SK-N-SH treated with all-trans-retinoic acid at 6 μM for 48 hours (cell line): ENCODE results near the gene MALT1.

ENCODE experiments used
- ATAC-seq: fragments of 200-7000 bp; cut with Tn5 transposase; 3 replicates; pipeline ENCODE4 v1.9.1; 2020; ENCODE audit warnings: mild to moderate bottlenecking, moderate library complexity
- ARNTL ChIP-seq: fragments of 450-650 bp; formaldehyde crosslinking; IDR thresholded peaks from 2 replicates; pipeline ENCODE4 v1.5.0; 2020; ENCODE audit warnings: low read depth, mild to moderate bottlenecking, moderate library complexity, borderline replicate concordance
- BACH2 ChIP-seq: fragments of 250-450 bp; sonication (Bioruptor Pico); IDR thresholded peaks from 2 replicates; pipeline ENCODE4 v1.9.0; 2021; ENCODE audit warnings: mild to moderate bottlenecking, borderline replicate concordance
- CSDC2 ChIP-seq: fragments of 250-450 bp; sonication (Bioruptor Pico); IDR thresholded peaks from 2 replicates; pipeline ENCODE4 v1.5.0; 2020; ENCODE audit warnings: mild to moderate bottlenecking, moderate library complexity
- GLIS3 ChIP-seq: fragments of 250-450 bp; sonication (Bioruptor Pico); IDR thresholded peaks from 2 replicates; pipeline ENCODE4 v1.5.0; 2020; ENCODE audit warnings: mild to moderate bottlenecking, moderate library complexity
- PPARA ChIP-seq: fragments of 250-450 bp; sonication (Bioruptor Pico); IDR thresholded peaks from 2 replicates; pipeline ENCODE4 v1.5.0; 2020; ENCODE audit warnings: mild to moderate bottlenecking, borderline replicate concordance
- RARB ChIP-seq: fragments of 250-450 bp; sonication (Bioruptor Pico); IDR thresholded peaks from 2 replicates; pipeline ENCODE4 v1.8.0; 2021; ENCODE audit warnings: mild to moderate bottlenecking, moderate library complexity
- SNAI2 ChIP-seq: fragments of 250-450 bp; sonication (Bioruptor Pico); IDR thresholded peaks from 2 replicates; pipeline ENCODE4 v1.5.0; 2020; ENCODE audit warnings: mild to moderate bottlenecking, moderate library complexity
- TCF4 ChIP-seq: fragments of 250-450 bp; sonication (Bioruptor Pico); IDR thresholded peaks from 2 replicates; pipeline ENCODE4 v1.8.0; 2021; ENCODE audit warnings: mild to moderate bottlenecking, moderate library complexity, borderline replicate concordance
- TOX ChIP-seq: fragments of 250-450 bp; sonication (Bioruptor Pico); IDR thresholded peaks from 2 replicates; pipeline ENCODE4 v1.8.0; 2021; ENCODE audit warnings: mild to moderate bottlenecking, moderate library complexity, borderline replicate concordance
- ZC3H10 ChIP-seq: fragments of 250-450 bp; sonication (Bioruptor Pico); IDR thresholded peaks from 2 replicates; pipeline ENCODE4 v1.5.1; 2021; ENCODE audit warnings: mild to moderate bottlenecking, moderate library complexity
- ZFP3 ChIP-seq: fragments of 250-450 bp; sonication (Bioruptor Pico); IDR thresholded peaks from 2 replicates; pipeline ENCODE4 v1.5.0; 2020; ENCODE audit warnings: mild to moderate bottlenecking, moderate library complexity
- ZFP30 ChIP-seq: fragments of 450-650 bp; formaldehyde crosslinking; IDR thresholded peaks from 2 replicates; pipeline ENCODE4 v1.5.0; 2022; ENCODE audit warnings: mild to moderate bottlenecking, moderate library complexity
- ZNF565 ChIP-seq: fragments of 450-650 bp; formaldehyde crosslinking; conservative IDR thresholded peaks from 2 replicates; pipeline ENCODE4 v1.5.0; 2020; ENCODE audit warnings: low read depth, mild to moderate bottlenecking, moderate library complexity
- ZNF8 ChIP-seq: fragments of 450-650 bp; formaldehyde crosslinking; IDR thresholded peaks from 2 replicates; pipeline ENCODE4 v1.5.0; 2020; ENCODE audit warnings: mild to moderate bottlenecking, moderate library complexity
- TF ChIP-seq, protein P1 (sequence below): fragments of 250-450 bp; sonication (Bioruptor Pico); IDR thresholded peaks from 2 replicates; pipeline ENCODE4 v1.5.1; 2021; ENCODE audit warnings: mild to moderate bottlenecking, moderate library complexity
- TF ChIP-seq, protein P2 (sequence below): fragments of 250-450 bp; sonication (Bioruptor Pico); IDR thresholded peaks from 2 replicates; pipeline ENCODE4 v1.5.0; 2020; ENCODE audit warnings: mild to moderate bottlenecking, moderate library complexity
- TF ChIP-seq, protein P3 (sequence below): fragments of 250-450 bp; sonication (Bioruptor Pico); IDR thresholded peaks from 2 replicates; pipeline ENCODE4 v1.8.0; 2021; ENCODE audit warnings: low read depth, mild to moderate bottlenecking, moderate library complexity, borderline replicate concordance
- TF ChIP-seq, protein P4 (sequence below): fragments of 250-450 bp; sonication (Bioruptor Pico); IDR thresholded peaks from 2 replicates; pipeline ENCODE4 v1.8.0; 2020; ENCODE audit warnings: mild to moderate bottlenecking, moderate library complexity, borderline replicate concordance
- TF ChIP-seq, protein P5 (sequence below): fragments of 250-450 bp; sonication (Bioruptor Pico); IDR thresholded peaks from 2 replicates; pipeline ENCODE4 v1.5.1; 2020; ENCODE audit warnings: low read depth, mild to moderate bottlenecking, moderate library complexity

MALT1 gene

DNA sequence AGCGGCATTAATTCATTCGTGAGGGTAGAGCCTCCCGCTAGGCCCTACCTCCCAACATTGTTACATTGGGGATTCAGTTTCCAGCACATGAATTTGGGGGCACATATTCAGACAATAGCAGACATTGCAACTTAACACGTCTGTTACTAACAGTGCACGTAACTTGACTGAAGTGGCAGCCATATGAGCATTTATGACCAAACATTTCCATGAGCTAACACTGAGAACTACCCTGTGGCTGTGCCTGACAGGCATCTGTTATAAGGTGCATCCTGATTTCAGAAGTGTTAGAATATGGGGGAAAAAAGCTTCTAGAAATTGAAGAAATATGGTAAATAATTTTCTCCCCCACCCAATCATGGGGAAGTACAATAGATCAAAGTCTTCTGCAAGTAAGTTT lies 24.5 kb downstream of the MALT1 start:
- TF ChIP-seq RARB (CRISPR knock-in tag) (no peak), BACH2 (CRISPR knock-in tag) (no peak), PPARA (CRISPR knock-in tag) (no peak), ZNF8 (CRISPR knock-in tag) (no peak)
- TF ChIP-seq, protein P1, sequence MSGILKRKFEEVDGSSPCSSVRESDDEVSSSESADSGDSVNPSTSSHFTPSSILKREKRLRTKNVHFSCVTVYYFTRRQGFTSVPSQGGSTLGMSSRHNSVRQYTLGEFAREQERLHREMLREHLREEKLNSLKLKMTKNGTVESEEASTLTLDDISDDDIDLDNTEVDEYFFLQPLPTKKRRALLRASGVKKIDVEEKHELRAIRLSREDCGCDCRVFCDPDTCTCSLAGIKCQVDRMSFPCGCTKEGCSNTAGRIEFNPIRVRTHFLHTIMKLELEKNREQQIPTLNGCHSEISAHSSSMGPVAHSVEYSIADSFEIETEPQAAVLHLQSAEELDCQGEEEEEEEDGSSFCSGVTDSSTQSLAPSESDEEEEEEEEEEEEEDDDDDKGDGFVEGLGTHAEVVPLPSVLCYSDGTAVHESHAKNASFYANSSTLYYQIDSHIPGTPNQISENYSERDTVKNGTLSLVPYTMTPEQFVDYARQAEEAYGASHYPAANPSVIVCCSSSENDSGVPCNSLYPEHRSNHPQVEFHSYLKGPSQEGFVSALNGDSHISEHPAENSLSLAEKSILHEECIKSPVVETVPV (CRISPR knock-in tag): no peak
- no peak for ATAC-seq

DNA sequence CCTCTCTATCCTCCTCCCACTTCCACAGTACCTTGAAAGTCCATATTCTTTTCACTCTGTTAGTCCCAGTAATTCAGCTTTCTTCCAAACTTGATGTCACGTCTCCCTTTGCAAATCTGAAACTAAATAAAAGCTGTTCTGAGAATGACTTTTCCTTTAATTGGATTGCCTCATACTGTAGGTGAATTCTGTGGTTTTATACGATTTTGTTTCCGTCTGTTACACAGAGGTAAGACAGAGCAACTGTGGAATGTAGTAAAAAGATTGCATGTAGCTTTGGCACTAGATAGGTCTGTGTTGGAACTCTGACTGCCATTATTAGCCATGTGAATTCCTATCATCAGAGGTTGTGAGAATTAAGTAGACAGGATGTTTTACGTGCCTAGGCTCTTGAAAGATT lies 25.9 kb downstream of the MALT1 start:
- no peak for ATAC-seq
- TF ChIP-seq, protein P2, sequence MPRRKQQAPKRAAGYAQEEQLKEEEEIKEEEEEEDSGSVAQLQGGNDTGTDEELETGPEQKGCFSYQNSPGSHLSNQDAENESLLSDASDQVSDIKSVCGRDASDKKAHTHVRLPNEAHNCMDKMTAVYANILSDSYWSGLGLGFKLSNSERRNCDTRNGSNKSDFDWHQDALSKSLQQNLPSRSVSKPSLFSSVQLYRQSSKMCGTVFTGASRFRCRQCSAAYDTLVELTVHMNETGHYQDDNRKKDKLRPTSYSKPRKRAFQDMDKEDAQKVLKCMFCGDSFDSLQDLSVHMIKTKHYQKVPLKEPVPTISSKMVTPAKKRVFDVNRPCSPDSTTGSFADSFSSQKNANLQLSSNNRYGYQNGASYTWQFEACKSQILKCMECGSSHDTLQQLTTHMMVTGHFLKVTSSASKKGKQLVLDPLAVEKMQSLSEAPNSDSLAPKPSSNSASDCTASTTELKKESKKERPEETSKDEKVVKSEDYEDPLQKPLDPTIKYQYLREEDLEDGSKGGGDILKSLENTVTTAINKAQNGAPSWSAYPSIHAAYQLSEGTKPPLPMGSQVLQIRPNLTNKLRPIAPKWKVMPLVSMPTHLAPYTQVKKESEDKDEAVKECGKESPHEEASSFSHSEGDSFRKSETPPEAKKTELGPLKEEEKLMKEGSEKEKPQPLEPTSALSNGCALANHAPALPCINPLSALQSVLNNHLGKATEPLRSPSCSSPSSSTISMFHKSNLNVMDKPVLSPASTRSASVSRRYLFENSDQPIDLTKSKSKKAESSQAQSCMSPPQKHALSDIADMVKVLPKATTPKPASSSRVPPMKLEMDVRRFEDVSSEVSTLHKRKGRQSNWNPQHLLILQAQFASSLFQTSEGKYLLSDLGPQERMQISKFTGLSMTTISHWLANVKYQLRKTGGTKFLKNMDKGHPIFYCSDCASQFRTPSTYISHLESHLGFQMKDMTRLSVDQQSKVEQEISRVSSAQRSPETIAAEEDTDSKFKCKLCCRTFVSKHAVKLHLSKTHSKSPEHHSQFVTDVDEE (CRISPR knock-in tag): no peak
- TF ChIP-seq ARNTL (CRISPR knock-in tag) (no peak), ZNF565 (CRISPR knock-in tag) (no peak), ZC3H10 (CRISPR knock-in tag) (no peak)
- TF ChIP-seq, all 23 proteins: peak for 0

DNA sequence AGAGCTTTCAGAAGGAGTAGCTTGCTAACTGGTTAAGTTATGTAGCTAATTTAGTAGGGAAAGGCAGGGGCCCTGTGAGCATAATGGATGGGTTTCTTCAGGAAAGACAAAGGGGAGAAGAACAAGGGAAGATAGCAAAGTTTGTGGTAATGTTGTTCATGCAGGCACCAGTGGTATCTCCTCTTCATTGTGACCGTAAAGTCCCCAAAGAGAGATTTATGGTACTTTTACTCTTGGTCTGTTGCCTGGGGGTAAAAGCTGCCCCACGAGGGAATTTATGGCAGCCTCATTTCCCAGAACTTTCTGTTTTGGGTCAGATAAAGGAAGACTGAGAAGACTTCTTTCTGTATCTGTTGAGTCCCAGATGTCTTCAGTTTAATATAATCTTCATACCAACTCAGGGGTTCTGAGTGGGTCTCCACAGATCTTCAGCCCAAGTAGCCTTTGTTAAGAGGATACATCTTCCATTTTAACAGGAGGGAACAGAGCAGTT lies 27.5 kb downstream of the MALT1 start:
- ATAC-seq: no peak
- TF ChIP-seq CSDC2: no peak
- no peak for TF ChIP-seq ZFP30
- TF ChIP-seq RARB (CRISPR knock-in tag): no peak
- no peak for TF ChIP-seq ZNF565 (CRISPR knock-in tag)
- TF ChIP-seq TCF4 (CRISPR knock-in tag): no peak
- no peak for TF ChIP-seq ZFP3 (CRISPR knock-in tag)
- no peak for TF ChIP-seq ARNTL (CRISPR knock-in tag)
- TF ChIP-seq, all 23 proteins: peak for 0

DNA sequence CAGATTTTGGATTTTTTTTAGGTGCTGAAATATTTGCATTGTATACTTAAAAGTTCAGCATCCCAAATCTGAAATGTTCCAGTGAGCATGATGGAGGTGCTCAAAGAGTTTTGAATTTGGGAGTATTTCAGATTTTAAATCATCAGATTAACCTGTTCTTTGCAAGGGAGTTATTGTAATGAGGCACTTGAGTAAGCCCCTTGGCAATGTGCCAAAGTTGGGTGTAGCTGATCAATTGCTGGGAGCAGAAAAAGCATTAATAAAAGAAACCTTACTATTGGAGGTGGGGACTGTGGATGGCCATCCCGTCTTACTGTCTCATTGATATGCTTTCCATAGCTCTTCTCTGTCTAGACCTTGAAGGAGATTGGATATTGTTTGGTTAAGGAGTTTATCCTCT lies 28.3 kb downstream of the MALT1 start:
- TF ChIP-seq, protein P3, sequence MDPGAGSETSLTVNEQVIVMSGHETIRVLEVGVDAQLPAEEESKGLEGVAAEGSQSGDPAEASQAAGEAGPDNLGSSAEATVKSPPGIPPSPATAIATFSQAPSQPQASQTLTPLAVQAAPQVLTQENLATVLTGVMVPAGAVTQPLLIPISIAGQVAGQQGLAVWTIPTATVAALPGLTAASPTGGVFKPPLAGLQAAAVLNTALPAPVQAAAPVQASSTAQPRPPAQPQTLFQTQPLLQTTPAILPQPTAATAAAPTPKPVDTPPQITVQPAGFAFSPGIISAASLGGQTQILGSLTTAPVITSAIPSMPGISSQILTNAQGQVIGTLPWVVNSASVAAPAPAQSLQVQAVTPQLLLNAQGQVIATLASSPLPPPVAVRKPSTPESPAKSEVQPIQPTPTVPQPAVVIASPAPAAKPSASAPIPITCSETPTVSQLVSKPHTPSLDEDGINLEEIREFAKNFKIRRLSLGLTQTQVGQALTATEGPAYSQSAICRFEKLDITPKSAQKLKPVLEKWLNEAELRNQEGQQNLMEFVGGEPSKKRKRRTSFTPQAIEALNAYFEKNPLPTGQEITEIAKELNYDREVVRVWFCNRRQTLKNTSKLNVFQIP (CRISPR knock-in tag): no peak
- TF ChIP-seq GLIS3 (no peak), ZNF565 (CRISPR knock-in tag) (no peak), BACH2 (CRISPR knock-in tag) (no peak), ZNF8 (CRISPR knock-in tag) (no peak), TCF4 (CRISPR knock-in tag) (no peak), SNAI2 (CRISPR knock-in tag) (no peak), TOX (CRISPR knock-in tag) (no peak), ZFP3 (CRISPR knock-in tag) (no peak), ZFP30 (no peak), ZC3H10 (CRISPR knock-in tag) (no peak), ARNTL (CRISPR knock-in tag) (no peak), PPARA (CRISPR knock-in tag) (no peak)
- TF ChIP-seq, protein P2 (CRISPR knock-in tag): no peak
- TF ChIP-seq, protein P4, sequence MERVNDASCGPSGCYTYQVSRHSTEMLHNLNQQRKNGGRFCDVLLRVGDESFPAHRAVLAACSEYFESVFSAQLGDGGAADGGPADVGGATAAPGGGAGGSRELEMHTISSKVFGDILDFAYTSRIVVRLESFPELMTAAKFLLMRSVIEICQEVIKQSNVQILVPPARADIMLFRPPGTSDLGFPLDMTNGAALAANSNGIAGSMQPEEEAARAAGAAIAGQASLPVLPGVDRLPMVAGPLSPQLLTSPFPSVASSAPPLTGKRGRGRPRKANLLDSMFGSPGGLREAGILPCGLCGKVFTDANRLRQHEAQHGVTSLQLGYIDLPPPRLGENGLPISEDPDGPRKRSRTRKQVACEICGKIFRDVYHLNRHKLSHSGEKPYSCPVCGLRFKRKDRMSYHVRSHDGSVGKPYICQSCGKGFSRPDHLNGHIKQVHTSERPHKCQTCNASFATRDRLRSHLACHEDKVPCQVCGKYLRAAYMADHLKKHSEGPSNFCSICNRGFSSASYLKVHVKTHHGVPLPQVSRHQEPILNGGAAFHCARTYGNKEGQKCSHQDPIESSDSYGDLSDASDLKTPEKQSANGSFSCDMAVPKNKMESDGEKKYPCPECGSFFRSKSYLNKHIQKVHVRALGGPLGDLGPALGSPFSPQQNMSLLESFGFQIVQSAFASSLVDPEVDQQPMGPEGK (CRISPR knock-in tag): no peak
- TF ChIP-seq, protein P1 (CRISPR knock-in tag): no peak
- TF ChIP-seq, protein P5, sequence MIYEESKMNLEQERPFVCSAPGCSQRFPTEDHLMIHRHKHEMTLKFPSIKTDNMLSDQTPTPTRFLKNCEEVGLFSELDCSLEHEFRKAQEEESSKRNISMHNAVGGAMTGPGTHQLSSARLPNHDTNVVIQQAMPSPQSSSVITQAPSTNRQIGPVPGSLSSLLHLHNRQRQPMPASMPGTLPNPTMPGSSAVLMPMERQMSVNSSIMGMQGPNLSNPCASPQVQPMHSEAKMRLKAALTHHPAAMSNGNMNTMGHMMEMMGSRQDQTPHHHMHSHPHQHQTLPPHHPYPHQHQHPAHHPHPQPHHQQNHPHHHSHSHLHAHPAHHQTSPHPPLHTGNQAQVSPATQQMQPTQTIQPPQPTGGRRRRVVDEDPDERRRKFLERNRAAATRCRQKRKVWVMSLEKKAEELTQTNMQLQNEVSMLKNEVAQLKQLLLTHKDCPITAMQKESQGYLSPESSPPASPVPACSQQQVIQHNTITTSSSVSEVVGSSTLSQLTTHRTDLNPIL: no peak
- no peak for ATAC-seq
